HepG2 (cell line): ENCODE measurements around the gene SIRT7. TPM values are rescaled to one million over a fixed set of nuclear protein-coding genes. Genes with fewer than 3 reads are reported as not detected.

Source experiments
- AGO1 ChIP-seq: fragments of 200-400 bp; formaldehyde crosslinking; IDR thresholded peaks from 2 replicates; pipeline ENCODE4 v1.6.1; 2017; ENCODE audit warnings: mild to moderate bottlenecking, low read depth, low read length, moderate library complexity; ENCODE audit not compliant: poor library complexity, severe bottlenecking
- ARID2 ChIP-seq: sonication (generic); formaldehyde crosslinking; IDR thresholded peaks from 2 replicates; pipeline ENCODE4 v1.8.1; 2022; ENCODE audit warnings: mild to moderate bottlenecking, missing genetic modification reagents, borderline replicate concordance
- BORCS8-MEF2B ChIP-seq: sonication (generic); formaldehyde crosslinking; IDR thresholded peaks from 2 replicates; pipeline ENCODE4 v1.8.0; 2022; ENCODE audit warnings: mild to moderate bottlenecking, missing genetic modification reagents
- CHD2 ChIP-seq: IDR thresholded peaks from 2 replicates; pipeline ENCODE4 v1.6.1; 2011; ENCODE audit warnings: low read depth, low read length, improper control_type of control experiment
- CSRNP1 ChIP-seq: sonication (generic); formaldehyde crosslinking; IDR thresholded peaks from 2 replicates; pipeline ENCODE4 v1.8.1; 2023; ENCODE audit warnings: mild to moderate bottlenecking, missing genetic modification reagents
- EHMT2 ChIP-seq: fragments of 200-600 bp; sonication (generic); IDR thresholded peaks from 2 replicates; pipeline ENCODE4 v1.7.0; 2017; ENCODE audit warnings: antibody characterized with exemption, low read depth, low read length, borderline replicate concordance
- FOXA3 ChIP-seq: IDR thresholded peaks from 2 replicates; pipeline ENCODE4 v1.6.1; 2016; ENCODE audit warnings: missing genetic modification reagents, missing compliant biosample characterization
- FOXM1 ChIP-seq: sonication (generic); formaldehyde crosslinking; IDR thresholded peaks from 2 replicates; pipeline ENCODE4 v1.5.0; 2020; ENCODE audit warnings: missing genetic modification reagents
- GZF1 ChIP-seq: sonication (generic); formaldehyde crosslinking; IDR thresholded peaks from 2 replicates; pipeline ENCODE4 v1.5.1; 2020; ENCODE audit warnings: mild to moderate bottlenecking, missing genetic modification reagents
- IRF1 ChIP-seq: sonication (generic); formaldehyde crosslinking; IDR thresholded peaks from 2 replicates; pipeline ENCODE4 v1.4.0; 2020; ENCODE audit warnings: low read depth, mild to moderate bottlenecking, missing genetic modification reagents
- KLF16 ChIP-seq, 2 experiments: sonication (generic) in 1 of 2; formaldehyde crosslinking in 1 of 2; IDR thresholded peaks; 2 replicates each; pipeline versions ENCODE4 v1.6.1 to v1.8.0; 2016 to 2023; ENCODE audit warnings: missing genetic modification reagents in 2 of 2, missing compliant biosample characterization in 1 of 2
- MAZ ChIP-seq, 2 experiments: sonication (generic) in 1 of 2; formaldehyde crosslinking in 1 of 2; IDR thresholded peaks; 2 replicates each; pipeline versions ENCODE4 v1.5.0 to v1.6.1; 2012 to 2020; ENCODE audit warnings: low read depth in 2 of 2, mild to moderate bottlenecking in 2 of 2, borderline replicate concordance in 1 of 2, improper control_type of control experiment in 1 of 2, low read length in 1 of 2, missing genetic modification reagents in 1 of 2, moderate library complexity in 1 of 2
- NONO ChIP-seq, 2 experiments: fragments of 450-650 bp in 1 of 2; sonication (generic) in 1 of 2; formaldehyde crosslinking in 1 of 2; IDR thresholded peaks in 1 of 2; conservative IDR thresholded peaks in 1 of 2; 2 replicates each; pipeline versions ENCODE4 v1.6.1 to v1.8.0; 2017 to 2022; ENCODE audit warnings: mild to moderate bottlenecking in 1 of 2, missing genetic modification reagents in 1 of 2, moderate library complexity in 1 of 2
- PBX3 ChIP-seq: sonication (generic); formaldehyde crosslinking; IDR thresholded peaks from 2 replicates; pipeline ENCODE4 v1.8.1; 2023; ENCODE audit warnings: missing genetic modification reagents, inconsistent platforms, borderline replicate concordance
- POLR2A ChIP-seq, 2 experiments: IDR thresholded peaks; 2 replicates each; pipeline ENCODE4 v1.6.1; 2011; ENCODE audit warnings: low read depth in 2 of 2, low read length in 2 of 2, mild to moderate bottlenecking in 1 of 2, moderate library complexity in 1 of 2; ENCODE audit not compliant: insufficient read depth in 1 of 2
- ZKSCAN1 ChIP-seq: fragments of 150-350 bp; IDR thresholded peaks from 2 replicates; pipeline ENCODE4 v1.6.1; 2014; ENCODE audit warnings: low read length
- ZNF562 ChIP-seq: sonication (generic); formaldehyde crosslinking; IDR thresholded peaks from 2 replicates; pipeline ENCODE4 v1.8.0; 2022; ENCODE audit warnings: missing genetic modification reagents, borderline replicate concordance
- ZSCAN5A ChIP-seq: sonication (generic); formaldehyde crosslinking; IDR thresholded peaks from 2 replicates; pipeline ENCODE4 v1.8.0; 2022; ENCODE audit warnings: mild to moderate bottlenecking, missing genetic modification reagents, borderline replicate concordance
- polyA plus RNA-seq, 8 experiments: library from polyadenylated mRNA; depleted of rRNA in 3 of 8; stranded (reverse) in 7 of 8; unstranded in 1 of 8; fragments of >200 nt; fragmentation: Illumina TruSeq in 4 of 8; extraction: Trizol in 4 of 8; gene quantifications; 2 replicates each; pipeline versions ENCODE4 v1.2.1 to v1.2.3, GENCODE V29; 2011 to 2016; ENCODE audit warnings: low read depth in 4 of 8, missing spikeins in 1 of 8, mixed read lengths in 1 of 8; ENCODE audit not compliant: insufficient read depth in 1 of 8
- total RNA-seq, 5 experiments: library from RNA; depleted of rRNA; stranded (reverse); fragments of >200 nt; fragmentation: Illumina TruSeq; extraction: Trizol; gene quantifications; 2 replicates each; pipeline ENCODE4 v1.2.3, GENCODE V29; 2016; ENCODE audit warnings: low read depth in 1 of 5
- TF ChIP-seq, protein P1 (sequence below): sonication (generic); formaldehyde crosslinking; IDR thresholded peaks from 2 replicates; pipeline ENCODE4 v1.4.0; 2020; ENCODE audit warnings: missing genetic modification reagents, borderline replicate concordance

SIRT7 gene
- total and polyA plus RNA-seq, 2 of the 13 experiments (the other 11 are each of a cell fraction or from before 2014, with no cell fraction given): 8.3 to 24.8 TPM

DNA sequence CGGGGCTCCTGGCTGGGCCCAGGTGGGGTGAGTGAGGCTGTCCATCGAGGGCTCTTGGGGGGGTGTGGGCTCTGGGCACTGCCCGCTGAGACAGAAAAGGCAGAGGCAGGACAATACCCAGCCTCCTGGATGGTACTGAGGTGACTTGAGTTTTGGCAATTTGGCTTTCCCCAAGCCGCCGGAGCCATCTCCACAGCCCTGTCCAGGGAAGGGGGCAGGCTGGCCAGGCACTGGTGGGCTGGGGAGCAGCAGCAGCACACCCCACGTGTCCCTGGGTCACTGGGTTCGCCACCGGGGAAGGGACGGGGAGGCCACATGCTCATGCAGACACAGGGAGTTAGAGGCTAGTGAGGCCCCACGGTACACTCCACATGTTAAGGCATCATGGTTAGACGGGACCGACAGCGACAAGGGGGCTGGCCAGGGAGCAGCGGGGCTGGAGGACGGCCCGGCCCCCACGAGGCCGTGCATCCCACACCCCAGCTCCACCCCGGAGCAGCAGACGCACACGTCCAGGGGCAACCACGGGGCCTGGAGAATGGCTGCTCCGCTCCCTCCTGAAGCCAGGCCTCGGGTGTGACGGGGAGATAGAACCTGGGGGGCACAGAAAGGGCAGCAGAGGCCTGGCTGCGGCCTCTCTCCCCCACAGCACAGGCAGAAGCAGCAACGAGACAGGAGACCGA lies 49.8 kb downstream of the SIRT7 start (continued):
- 0 out of 2 replicates have a peak, but pooled peaks have one; percentile 13 for TF ChIP-seq FOXA3 (CRISPR knock-in tag)
- peak; percentile 78 for TF ChIP-seq ZSCAN5A (CRISPR knock-in tag)
- TF ChIP-seq NONO (IDR thresholded peaks at IDR 0.05): no peak
- TF ChIP-seq NONO (CRISPR knock-in tag; conservative IDR thresholded peaks at IDR 0.05): peak; percentile 86
- TF ChIP-seq GZF1 (CRISPR knock-in tag): peak; percentile 68
- TF ChIP-seq PBX3 (CRISPR knock-in tag): no peak
- TF ChIP-seq, protein P1, sequence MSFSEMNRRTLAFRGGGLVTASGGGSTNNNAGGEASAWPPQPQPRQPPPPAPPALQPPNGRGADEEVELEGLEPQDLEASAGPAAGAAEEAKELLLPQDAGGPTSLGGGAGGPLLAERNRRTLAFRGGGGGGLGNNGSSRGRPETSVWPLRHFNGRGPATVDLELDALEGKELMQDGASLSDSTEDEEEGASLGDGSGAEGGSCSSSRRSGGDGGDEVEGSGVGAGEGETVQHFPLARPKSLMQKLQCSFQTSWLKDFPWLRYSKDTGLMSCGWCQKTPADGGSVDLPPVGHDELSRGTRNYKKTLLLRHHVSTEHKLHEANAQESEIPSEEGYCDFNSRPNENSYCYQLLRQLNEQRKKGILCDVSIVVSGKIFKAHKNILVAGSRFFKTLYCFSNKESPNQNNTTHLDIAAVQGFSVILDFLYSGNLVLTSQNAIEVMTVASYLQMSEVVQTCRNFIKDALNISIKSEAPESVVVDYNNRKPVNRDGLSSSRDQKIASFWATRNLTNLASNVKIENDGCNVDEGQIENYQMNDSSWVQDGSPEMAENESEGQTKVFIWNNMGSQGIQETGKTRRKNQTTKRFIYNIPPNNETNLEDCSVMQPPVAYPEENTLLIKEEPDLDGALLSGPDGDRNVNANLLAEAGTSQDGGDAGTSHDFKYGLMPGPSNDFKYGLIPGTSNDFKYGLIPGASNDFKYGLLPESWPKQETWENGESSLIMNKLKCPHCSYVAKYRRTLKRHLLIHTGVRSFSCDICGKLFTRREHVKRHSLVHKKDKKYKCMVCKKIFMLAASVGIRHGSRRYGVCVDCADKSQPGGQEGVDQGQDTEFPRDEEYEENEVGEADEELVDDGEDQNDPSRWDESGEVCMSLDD (CRISPR knock-in tag): no peak
- peak; percentile 57; the same call in 1 of the 2 replicates for TF ChIP-seq IRF1 (CRISPR knock-in tag)
- 0 out of 2 replicates have a peak, but pooled peaks have one; percentile 33 for TF ChIP-seq CHD2
- no peak for TF ChIP-seq EHMT2
- TF ChIP-seq KLF16 (CRISPR knock-in tag; IDR thresholded peaks at IDR 0.05): 0 out of 4 replicates have a peak, but pooled peaks of 1 of the 2 experiments have one; percentile 83
- no peak for TF ChIP-seq ZNF562 (CRISPR knock-in tag)
- 0 out of 2 replicates have a peak, but pooled peaks have one; percentile 48 for TF ChIP-seq ARID2 (CRISPR knock-in tag)
- no peak for TF ChIP-seq FOXM1
- TF ChIP-seq POLR2A (IDR thresholded peaks at IDR 0.05; ENCODE audit: insufficient read depth in 1 of 2, low read depth in 2 of 2, low read length in 2 of 2): peak in 1 of 2 experiments; percentile 71; a peak in 2 of 4 replicates
- no peak for TF ChIP-seq ZKSCAN1
- peak; percentile 67 for TF ChIP-seq CSRNP1 (CRISPR knock-in tag)
- TF ChIP-seq AGO1: peak; percentile 98
- peak; percentile 35; the same call in 1 of the 2 replicates for TF ChIP-seq BORCS8-MEF2B (CRISPR knock-in tag)
- peak; percentile 14; the same call in 1 of the 2 replicates for TF ChIP-seq MAZ (IDR thresholded peaks at IDR 0.05; ENCODE audit: borderline replicate concordance, low read depth, low read length)
- no peak; the same call in 1 of the 2 replicates for TF ChIP-seq MAZ (CRISPR knock-in tag; IDR thresholded peaks at IDR 0.05; ENCODE audit: low read depth)
